CMK (cell line): Measurements from ENCODE around the gene GPR137.
A peak's percentile ranks its signal among the peaks of the same experiment; 100 is the strongest.
"Not testable (repeated sequence)": the region's sequence is repeated elsewhere in the genome, so short reads cannot be mapped to it uniquely, and the experiment has no call there.

Source experiments
- DNase-seq: peaks from one replicate; pipeline ENCODE4 v3.0.0-alpha.2; 2010; ENCODE audit warnings: low read depth

The GPR137 gene

DNA sequence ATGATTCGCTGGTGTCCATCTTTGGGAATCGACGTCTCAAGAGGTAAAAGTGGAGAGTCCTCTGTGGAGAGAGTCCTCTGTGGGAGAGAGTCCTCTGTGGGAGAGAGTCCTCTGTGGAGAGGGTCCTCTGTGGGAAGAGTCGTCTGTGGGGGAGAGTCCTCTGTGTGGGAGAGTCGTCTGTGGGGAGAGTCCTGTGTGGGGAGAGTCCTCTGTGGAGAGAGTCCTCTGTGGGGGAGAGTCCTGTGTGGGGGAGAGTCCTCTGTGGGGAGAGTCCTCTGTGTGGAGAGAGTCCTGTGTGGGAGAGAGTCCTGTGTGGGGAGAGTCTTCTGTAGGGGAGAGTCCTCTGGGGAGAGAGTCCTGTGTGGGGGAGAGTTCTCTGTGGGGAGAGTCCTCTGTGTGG, 35.4 kb downstream of the GPR137 start:
- DNase-seq: no peak

DNA sequence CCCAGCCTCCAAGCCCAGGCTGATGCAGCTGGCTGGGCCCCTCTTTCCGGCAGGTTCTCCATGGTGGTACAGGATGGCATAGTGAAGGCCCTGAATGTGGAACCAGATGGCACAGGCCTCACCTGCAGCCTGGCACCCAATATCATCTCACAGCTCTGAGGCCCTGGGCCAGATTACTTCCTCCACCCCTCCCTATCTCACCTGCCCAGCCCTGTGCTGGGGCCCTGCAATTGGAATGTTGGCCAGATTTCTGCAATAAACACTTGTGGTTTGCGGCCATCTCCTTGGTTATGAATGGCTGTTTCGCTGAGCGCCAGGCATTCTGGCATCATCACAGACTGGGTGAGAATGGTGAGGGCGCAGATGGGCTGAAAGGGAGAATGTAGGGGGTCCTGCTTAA, 35.9 kb downstream of the GPR137 start:
- DNase-seq: no peak

DNA sequence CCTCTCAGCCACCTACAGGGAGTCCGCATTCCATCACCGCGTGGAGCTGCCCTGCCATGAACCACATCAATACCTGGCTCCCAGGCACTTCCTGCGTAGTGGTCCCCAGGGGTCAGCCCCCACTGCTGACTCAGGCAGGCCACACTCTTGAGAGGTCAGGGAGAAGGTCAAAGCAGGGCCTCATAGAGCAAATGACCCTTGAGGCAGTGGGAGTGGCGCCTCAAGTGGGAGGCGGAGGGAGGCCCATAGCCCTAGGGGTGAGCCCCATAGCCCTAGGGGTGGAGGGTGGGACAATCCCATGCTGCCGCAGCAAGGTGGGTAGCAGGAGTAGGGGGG, 37.2 kb downstream of the GPR137 start:
- DNase-seq: no peak

DNA sequence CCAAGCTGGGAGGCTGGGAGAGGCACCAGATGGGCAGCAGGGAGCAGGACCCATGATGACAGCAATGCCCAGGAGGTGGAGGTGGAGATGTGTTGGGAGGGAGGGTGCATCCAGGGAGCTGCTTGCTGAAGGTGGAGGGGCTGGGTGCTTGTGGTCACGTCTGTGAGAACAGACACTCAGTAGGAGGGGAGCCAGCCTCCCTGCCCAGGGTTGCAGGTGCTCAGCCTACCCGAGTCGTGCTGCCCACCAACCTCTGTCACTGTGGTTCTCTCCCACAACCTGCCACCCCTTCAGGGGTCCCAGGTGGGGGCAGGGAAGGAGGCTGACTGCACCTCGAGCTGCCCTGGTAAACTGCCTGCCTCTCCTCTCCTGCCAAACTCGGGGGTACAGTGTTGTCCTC, 37.7 kb downstream of the GPR137 start:
- no peak for DNase-seq

DNA sequence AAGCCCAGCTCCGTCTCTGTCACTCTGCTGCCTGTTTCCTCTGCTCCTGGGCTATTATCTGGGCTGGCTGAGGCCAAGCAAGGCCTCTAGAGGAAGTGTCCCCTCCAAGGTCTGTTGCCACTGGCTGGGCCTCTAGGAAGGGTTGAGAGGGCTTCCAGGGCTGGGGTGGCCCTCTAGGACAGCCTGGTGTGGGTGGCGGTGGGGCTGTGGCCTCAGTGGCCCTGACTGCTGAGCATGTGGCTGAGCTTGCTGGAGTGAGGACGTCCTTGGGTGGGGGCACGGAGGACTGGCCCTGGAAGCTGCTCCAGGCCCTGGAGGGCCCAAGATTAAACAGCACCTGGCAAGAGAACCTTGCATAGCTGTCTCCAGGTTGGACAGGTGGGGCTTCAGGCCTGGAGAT, 38.3 kb downstream of the GPR137 start:
- not testable (repeated sequence) for DNase-seq

DNA sequence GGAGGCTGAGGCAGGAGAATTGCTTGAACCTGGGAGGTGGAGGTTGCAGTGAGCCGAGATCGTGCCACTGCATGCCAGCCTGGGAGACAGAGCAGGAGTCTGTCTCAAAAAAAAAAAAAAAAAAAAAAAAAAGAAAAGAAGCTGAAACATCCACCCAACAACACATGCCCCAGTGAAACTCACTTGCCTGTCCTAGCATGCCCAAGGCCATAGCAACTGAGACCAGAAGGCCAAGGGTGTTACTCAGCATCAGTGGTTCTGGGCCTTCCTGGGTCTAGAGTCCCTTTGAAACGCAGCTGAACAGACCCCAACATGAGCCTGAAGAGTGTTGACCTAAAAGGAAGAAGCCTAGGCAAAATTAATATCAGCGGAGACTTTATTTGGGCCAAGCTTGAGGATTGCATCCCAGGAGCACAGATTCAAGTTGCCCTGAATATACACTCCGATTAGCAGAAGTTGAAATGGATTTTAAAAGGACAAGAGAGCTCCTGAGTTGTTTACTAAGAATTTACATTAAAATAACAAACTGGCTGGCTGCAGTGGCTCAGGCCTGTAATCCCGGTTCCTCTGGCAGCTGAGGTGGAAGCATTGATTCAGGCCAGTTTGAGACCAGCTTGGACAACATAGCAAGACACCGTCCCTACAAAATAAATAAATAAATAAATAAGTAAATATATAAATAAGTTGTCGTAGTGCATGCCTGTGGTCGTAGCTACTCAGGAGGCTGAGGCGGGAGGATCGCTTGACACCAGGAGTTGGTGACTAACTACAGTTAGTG, 39.2 kb downstream of the GPR137 start:
- no peak for DNase-seq

DNA sequence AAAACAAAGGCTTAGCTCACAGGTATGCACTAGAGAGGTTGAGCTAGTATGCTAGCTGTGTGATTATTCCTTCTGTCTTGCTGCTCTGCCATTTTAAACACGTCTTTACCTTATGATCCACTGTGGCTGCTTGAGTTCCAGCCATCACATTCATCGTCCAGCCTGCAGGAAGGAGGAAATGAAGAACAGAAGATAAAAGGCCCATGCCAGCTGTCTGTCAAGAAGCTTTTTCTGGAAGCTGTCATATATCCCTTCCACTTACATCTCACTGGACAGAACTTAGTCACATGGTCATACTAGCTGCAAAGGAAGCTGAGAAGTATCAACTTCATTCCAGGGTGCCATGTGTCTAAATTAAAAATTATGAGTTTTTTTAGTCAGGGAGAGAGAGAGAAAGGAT, 41.7 kb downstream of the GPR137 start:
- no peak for DNase-seq

DNA sequence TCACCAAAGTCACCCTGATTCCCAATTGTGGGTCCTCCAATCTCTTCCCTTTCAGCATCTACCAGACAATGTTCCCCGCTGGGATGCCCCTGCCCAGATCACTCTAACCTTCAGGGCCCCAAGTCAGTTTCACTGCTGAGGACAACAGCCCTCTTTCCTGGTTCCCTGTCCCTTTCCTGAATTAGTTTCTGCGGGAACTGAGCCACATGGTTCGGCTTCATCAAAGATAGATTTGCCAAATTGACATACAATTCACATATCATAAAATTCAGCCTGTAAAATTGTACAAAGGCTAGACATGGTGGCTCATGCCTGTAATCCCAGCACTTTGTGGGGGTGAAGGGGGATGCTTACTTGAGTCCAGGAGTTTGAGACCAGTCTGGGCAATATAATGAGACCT, 42.3 kb downstream of the GPR137 start:
- no peak for DNase-seq

DNA sequence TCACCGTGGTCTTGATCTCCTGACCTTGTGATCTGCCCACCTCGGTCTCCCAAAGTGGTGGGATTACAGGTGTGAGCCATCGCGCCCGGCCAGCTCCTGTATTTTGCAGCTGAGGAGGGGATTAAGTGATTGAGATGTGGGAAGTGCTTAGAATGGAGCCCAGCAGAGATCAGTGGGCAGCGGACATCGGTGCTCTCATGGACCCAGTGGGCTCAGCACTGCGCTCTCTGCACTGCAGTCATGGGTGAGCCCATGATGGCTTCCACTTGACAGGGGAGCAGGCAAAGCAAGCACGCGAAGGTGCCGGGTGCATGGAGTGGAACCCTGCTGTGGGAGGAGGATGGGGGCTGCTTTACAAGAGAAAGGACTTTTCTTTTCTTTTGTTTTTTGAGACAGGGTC, 45.2 kb downstream of the GPR137 start:
- no peak for DNase-seq

DNA sequence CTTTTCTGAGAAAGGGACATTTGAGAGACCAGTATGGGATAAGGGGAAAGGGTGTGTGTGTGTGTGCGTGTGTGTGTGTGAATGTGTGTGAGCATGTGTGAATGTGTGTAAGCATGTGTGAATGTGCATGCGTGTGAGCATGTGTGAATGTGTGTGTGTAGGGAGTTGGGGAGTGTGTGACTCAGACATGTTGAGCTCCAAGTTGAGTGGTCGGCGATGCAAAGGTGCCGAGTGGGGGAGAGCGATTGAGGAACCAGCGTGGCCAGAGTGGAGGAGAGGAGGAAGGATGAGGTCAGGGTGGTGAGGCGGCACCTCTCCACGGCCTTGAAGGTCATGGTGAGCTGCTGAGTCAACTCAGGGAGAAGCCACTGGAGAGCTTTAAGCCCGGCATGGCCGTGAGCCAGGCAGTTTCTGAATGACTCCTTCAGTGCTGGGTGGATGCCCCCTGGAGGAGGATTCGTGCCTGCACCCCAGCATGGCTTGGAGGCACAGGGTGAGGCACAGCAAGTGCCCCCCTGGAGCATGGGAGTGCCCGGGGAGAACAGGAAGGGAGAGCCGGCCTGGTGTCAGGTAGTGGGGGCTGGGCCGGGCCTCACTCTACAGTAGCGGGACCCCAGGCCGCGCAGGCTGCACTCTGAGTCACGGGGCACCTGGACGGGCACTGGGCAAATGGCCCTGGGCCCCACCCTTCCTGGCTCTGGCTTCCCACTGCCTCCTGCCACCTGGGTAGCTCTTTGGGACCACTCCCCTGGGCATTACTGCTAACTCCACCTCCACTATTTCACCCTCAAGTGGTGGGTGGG, 46.1 kb downstream of the GPR137 start:
- peak; percentile 87 for DNase-seq

DNA sequence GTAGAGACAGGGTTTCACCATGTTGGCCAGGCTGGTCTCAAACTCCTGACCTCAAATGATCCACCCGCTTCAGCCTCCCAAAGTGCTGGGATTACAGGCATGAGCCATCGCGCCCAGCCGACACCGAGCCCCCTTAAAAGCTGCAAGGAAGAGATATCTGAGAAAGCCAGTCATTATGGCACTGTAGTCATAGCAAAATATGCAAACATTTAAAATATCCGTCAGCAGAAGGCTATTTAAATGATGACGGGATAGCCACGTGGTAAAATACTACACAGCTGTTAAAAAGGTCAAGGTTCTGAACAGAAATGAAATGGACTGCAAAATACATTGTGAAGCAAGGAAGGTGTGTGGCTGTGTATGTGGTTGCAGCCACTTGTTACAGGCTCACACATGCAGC, 47.9 kb downstream of the GPR137 start:
- no peak for DNase-seq

DNA sequence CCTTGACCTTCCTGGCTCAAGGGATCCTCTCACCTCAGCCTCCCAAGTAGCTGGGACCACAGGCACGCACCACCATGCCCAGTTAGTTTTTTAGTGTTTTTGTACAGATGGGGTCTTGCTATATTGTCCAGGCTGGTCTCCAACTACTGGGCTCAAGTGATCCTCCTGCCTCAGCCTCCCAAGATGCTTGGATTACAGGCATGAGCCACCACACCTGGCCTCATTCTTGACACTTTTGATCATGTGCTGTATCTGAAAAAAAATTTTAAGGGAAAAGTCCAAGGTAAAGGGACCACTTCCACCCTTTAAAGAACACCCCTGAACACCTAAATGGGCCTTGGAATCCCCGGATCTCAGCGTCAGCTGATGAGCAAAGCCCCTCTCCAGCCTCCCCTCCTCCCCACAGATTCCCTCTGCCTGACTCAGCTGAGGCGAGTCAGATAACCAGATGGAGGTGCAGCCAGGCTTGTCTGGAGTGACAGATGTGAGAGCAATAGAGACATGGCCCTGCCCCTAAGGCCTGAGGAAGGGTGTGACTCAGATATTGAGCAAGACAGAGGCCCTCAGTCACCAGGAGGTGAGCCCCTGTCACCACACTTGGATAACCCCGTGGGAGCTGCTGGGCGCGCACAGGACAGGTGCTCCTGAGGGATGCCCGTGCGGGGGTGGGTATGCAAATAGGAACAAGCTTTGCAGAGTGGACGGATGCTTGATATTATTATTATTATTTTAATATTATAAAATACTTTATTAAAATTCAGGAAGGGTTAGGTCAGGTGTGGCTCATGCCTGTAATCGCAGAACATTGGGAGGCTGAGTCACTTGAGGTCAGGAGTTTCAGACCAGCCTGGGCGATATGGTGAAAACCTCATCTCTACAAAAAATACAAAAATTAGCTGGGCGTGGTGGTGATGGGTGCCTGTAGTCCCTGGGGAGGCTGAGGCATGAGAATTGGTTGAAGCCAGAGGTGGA, 49.4 kb downstream of the GPR137 start:
- DNase-seq: peak; percentile 76

DNA sequence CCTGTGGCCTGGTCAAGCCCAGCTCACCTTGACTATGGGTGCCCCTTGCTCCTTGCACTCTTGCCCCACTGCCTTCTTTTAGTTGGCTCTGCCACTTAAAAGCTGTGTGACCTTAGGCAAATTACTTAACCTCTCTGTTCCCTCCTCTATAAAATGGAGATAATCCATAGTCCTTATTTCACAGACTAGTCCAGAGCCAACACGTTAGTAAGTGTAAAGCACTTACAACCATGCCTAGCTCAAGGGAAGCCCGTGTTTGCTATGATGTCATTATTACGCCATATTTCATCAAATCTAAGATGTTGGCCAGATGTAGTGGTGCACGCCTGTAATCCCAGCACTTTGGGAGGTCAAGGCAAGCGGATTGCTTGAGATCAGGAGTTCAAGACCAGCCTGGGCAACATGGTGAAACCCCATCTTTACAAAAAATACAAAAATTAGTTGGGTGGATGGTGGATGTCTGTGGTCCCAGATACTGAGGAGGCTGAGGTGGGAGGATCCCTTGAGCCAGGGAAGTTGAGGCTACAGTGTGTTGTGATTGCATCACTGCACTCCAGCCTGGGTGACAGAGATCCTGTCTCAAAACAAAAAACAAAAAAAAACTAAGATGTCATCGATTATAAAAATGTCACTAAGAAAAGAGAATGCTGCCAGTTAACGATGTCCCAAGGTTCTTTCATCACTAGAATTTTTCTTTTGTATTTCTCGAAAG, 52.0 kb downstream of the GPR137 start:
- no peak for DNase-seq

DNA sequence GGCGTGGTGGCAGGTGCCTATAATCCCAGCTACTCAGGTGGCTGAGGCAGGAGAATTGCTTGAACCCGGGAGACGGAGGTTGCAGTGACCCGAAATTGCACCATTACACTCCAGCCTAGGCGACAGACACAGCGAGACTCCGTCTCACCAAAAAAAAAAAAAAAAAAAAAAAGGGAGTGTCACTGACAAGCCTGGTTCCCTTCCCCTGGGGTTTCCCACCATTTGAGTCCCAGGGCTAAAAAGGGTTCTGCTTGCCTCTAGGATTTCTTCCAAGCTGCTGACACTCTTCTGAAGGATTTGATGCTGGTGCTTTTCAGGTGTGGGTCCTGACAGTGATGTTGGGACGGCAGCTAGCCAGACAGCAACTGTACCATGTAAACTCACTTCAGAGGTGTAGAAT, 53.1 kb downstream of the GPR137 start:
- DNase-seq: no peak
